HepG2 (cell line): ENCODE results near the gene NAA38. TPM values are rescaled to one million over a fixed set of nuclear protein-coding genes. Genes with fewer than 3 reads are reported as not detected.

Experiments used
- CCAR2 ChIP-seq: fragments of 200-400 bp; formaldehyde crosslinking; optimal IDR thresholded peaks from 2 replicates; pipeline ENCODE3; 2018; ENCODE audit warnings: low read depth, mild to moderate bottlenecking, low read length, moderate library complexity
- KLF6 ChIP-seq: IDR thresholded peaks from 2 replicates; pipeline ENCODE4 v1.8.0; 2016; ENCODE audit warnings: missing biosample characterization, missing genetic modification reagents
- MTA1 ChIP-seq: sonication (generic); formaldehyde crosslinking; IDR thresholded peaks from 2 replicates; pipeline ENCODE4 v1.4.0; 2020; ENCODE audit warnings: missing genetic modification reagents, mild to moderate bottlenecking, borderline replicate concordance
- NAIF1 ChIP-seq: sonication (generic); formaldehyde crosslinking; IDR thresholded peaks from 2 replicates; pipeline ENCODE4 v1.5.0; 2020; ENCODE audit warnings: mild to moderate bottlenecking, missing genetic modification reagents, borderline replicate concordance
- NFE2L1 ChIP-seq: sonication (generic); formaldehyde crosslinking; IDR thresholded peaks from 2 replicates; pipeline ENCODE4 v1.4.0; 2020; ENCODE audit warnings: missing genetic modification reagents, mild to moderate bottlenecking, borderline replicate concordance
- NFYB ChIP-seq: sonication (generic); formaldehyde crosslinking; IDR thresholded peaks from 2 replicates; pipeline ENCODE4 v1.4.0; 2020; ENCODE audit warnings: missing genetic modification reagents
- PHF5A ChIP-seq: IDR thresholded peaks from one replicate; pipeline ENCODE4 v1.6.1; 2018; ENCODE audit warnings: low read depth, missing genetic modification reagents; ENCODE audit not compliant: unreplicated experiment
- POGZ ChIP-seq: sonication (generic); formaldehyde crosslinking; IDR thresholded peaks from 2 replicates; pipeline ENCODE4 v1.4.0; 2020; ENCODE audit warnings: mild to moderate bottlenecking, missing genetic modification reagents
- SRSF4 ChIP-seq: fragments of 200-400 bp; formaldehyde crosslinking; IDR thresholded peaks from one replicate; pipeline ENCODE4 v1.6.1; 2018; ENCODE audit warnings: mild to moderate bottlenecking, low read depth, low read length, moderate library complexity; ENCODE audit not compliant: poor library complexity, severe bottlenecking
- STAT5B ChIP-seq: sonication (generic); formaldehyde crosslinking; IDR thresholded peaks from 2 replicates; pipeline ENCODE4 v1.4.0; 2020; ENCODE audit warnings: missing genetic modification reagents
- ZBTB3 ChIP-seq: sonication (generic); formaldehyde crosslinking; IDR thresholded peaks from 2 replicates; pipeline ENCODE4 v1.4.0; 2020; ENCODE audit warnings: low read depth, mild to moderate bottlenecking, moderate library complexity, missing genetic modification reagents, borderline replicate concordance
- ZNF484 ChIP-seq: sonication (generic); formaldehyde crosslinking; IDR thresholded peaks from 2 replicates; pipeline ENCODE4 v1.5.1; 2020; ENCODE audit warnings: mild to moderate bottlenecking, low read depth, missing genetic modification reagents, borderline replicate concordance
- ZNF563 ChIP-seq: sonication (generic); formaldehyde crosslinking; IDR thresholded peaks from 2 replicates; pipeline ENCODE4 v1.8.0; 2022; ENCODE audit warnings: mild to moderate bottlenecking, moderate library complexity, missing genetic modification reagents
- ZSCAN22 ChIP-seq: sonication (generic); formaldehyde crosslinking; IDR thresholded peaks from 2 replicates; pipeline ENCODE4 v1.4.0; 2020; ENCODE audit warnings: mild to moderate bottlenecking, missing genetic modification reagents
- polyA plus RNA-seq, 8 experiments: library from polyadenylated mRNA; depleted of rRNA in 3 of 8; stranded (reverse) in 7 of 8; unstranded in 1 of 8; fragments of >200 nt; fragmentation: Illumina TruSeq in 4 of 8; extraction: Trizol in 4 of 8; gene quantifications; 2 replicates each; pipeline versions ENCODE4 v1.2.1 to v1.2.3, GENCODE V29; 2011 to 2016; ENCODE audit warnings: low read depth in 4 of 8, missing spikeins in 1 of 8, mixed read lengths in 1 of 8; ENCODE audit not compliant: insufficient read depth in 1 of 8
- total RNA-seq, 5 experiments: library from RNA; depleted of rRNA; stranded (reverse); fragments of >200 nt; fragmentation: Illumina TruSeq; extraction: Trizol; gene quantifications; 2 replicates each; pipeline ENCODE4 v1.2.3, GENCODE V29; 2016; ENCODE audit warnings: low read depth in 1 of 5
- TF ChIP-seq, protein P1 (sequence below): sonication (generic); formaldehyde crosslinking; conservative IDR thresholded peaks from 2 replicates; pipeline ENCODE4 v1.4.0; 2020; ENCODE audit warnings: missing genetic modification reagents
- TF ChIP-seq, protein P2 (sequence below): sonication (generic); formaldehyde crosslinking; IDR thresholded peaks from 2 replicates; pipeline ENCODE4 v1.4.0; 2020; ENCODE audit warnings: mild to moderate bottlenecking, missing genetic modification reagents, borderline replicate concordance
- TF ChIP-seq, protein P3 (sequence below): sonication (generic); formaldehyde crosslinking; IDR thresholded peaks from 2 replicates; pipeline ENCODE4 v1.4.0; 2020; ENCODE audit warnings: missing genetic modification reagents, mild to moderate bottlenecking, borderline replicate concordance
- TF ChIP-seq, protein P4 (sequence below): sonication (generic); formaldehyde crosslinking; IDR thresholded peaks from 2 replicates; pipeline ENCODE4 v1.4.0; 2020; ENCODE audit warnings: missing genetic modification reagents
- TF ChIP-seq, protein P5 (sequence below): sonication (generic); formaldehyde crosslinking; IDR thresholded peaks from 2 replicates; pipeline ENCODE4 v1.8.1; 2023; ENCODE audit warnings: mild to moderate bottlenecking, inconsistent platforms, moderate library complexity, missing genetic modification reagents, borderline replicate concordance

The NAA38 gene
- total and polyA plus RNA-seq, 2 of the 13 experiments (the other 11 are each of a cell fraction or from before 2014, with no cell fraction given): 46.9 to 91.6 TPM

DNA sequence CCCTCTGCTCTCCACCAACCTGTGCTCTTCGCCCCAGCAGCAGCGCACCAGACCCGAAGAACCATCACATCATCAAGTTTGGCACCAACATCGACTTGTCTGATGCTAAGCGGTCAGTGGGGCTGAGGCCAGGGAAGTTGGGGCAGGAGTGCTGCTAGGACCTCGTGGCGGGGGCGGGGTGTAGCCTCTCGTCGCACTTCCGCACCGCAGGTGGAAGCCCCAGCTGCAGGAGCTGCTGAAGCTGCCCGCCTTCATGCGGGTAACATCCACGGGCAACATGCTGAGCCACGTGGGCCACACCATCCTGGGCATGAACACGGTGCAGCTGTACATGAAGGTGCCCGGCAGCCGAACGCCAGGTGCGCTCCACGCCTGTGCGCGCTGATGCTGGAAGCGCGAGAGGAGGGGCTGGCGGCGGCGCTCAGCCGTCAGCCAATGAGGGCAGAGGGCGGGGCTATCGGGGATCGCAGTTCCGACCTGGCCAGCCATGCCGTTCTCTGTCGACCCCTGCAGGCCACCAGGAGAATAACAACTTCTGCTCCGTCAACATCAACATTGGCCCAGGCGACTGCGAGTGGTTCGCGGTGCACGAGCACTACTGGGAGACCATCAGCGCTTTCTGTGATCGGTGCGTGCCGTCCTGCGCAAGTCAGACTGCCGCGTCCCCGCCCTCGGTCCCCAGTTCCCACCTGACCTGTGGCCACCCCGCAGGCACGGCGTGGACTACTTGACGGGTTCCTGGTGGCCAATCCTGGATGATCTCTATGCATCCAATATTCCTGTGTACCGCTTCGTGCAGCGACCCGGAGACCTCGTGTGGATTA, 5.7 kb downstream of the NAA38 start (continued):
- peak; percentile 92 for TF ChIP-seq POGZ (CRISPR knock-in tag)
- TF ChIP-seq CCAR2: no peak
- no peak for TF ChIP-seq NFE2L1 (CRISPR knock-in tag)
- TF ChIP-seq MTA1 (CRISPR knock-in tag): no peak
- TF ChIP-seq, protein P1, sequence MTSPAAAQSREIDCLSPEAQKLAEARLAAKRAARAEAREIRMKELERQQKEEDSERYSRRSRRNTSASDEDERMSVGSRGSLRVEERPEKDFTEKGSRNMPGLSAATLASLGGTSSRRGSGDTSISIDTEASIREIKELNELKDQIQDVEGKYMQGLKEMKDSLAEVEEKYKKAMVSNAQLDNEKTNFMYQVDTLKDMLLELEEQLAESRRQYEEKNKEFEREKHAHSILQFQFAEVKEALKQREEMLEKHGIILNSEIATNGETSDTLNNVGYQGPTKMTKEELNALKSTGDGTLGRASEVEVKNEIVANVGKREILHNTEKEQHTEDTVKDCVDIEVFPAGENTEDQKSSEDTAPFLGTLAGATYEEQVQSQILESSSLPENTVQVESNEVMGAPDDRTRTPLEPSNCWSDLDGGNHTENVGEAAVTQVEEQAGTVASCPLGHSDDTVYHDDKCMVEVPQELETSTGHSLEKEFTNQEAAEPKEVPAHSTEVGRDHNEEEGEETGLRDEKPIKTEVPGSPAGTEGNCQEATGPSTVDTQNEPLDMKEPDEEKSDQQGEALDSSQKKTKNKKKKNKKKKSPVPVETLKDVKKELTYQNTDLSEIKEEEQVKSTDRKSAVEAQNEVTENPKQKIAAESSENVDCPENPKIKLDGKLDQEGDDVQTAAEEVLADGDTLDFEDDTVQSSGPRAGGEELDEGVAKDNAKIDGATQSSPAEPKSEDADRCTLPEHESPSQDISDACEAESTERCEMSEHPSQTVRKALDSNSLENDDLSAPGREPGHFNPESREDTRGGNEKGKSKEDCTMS (CRISPR knock-in tag): no peak
- no peak for TF ChIP-seq KLF6 (CRISPR knock-in tag)
- no peak for TF ChIP-seq SRSF4
- TF ChIP-seq, protein P2, sequence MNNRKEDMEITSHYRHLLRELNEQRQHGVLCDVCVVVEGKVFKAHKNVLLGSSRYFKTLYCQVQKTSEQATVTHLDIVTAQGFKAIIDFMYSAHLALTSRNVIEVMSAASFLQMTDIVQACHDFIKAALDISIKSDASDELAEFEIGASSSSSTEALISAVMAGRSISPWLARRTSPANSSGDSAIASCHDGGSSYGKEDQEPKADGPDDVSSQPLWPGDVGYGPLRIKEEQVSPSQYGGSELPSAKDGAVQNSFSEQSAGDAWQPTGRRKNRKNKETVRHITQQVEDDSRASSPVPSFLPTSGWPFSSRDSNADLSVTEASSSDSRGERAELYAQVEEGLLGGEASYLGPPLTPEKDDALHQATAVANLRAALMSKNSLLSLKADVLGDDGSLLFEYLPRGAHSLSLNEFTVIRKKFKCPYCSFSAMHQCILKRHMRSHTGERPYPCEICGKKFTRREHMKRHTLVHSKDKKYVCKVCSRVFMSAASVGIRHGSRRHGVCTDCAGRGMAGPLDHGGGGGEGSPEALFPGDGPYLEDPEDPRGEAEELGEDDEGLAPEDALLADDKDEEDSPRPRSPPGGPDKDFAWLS (CRISPR knock-in tag): no peak
- TF ChIP-seq ZBTB3 (CRISPR knock-in tag): no peak
- peak; percentile 86 for TF ChIP-seq NFYB (CRISPR knock-in tag)
- no peak for TF ChIP-seq NAIF1 (CRISPR knock-in tag)
- TF ChIP-seq PHF5A (CRISPR knock-in tag): no peak
- no peak for TF ChIP-seq ZNF484 (CRISPR knock-in tag)
- TF ChIP-seq STAT5B (CRISPR knock-in tag): no peak
- TF ChIP-seq, protein P3, sequence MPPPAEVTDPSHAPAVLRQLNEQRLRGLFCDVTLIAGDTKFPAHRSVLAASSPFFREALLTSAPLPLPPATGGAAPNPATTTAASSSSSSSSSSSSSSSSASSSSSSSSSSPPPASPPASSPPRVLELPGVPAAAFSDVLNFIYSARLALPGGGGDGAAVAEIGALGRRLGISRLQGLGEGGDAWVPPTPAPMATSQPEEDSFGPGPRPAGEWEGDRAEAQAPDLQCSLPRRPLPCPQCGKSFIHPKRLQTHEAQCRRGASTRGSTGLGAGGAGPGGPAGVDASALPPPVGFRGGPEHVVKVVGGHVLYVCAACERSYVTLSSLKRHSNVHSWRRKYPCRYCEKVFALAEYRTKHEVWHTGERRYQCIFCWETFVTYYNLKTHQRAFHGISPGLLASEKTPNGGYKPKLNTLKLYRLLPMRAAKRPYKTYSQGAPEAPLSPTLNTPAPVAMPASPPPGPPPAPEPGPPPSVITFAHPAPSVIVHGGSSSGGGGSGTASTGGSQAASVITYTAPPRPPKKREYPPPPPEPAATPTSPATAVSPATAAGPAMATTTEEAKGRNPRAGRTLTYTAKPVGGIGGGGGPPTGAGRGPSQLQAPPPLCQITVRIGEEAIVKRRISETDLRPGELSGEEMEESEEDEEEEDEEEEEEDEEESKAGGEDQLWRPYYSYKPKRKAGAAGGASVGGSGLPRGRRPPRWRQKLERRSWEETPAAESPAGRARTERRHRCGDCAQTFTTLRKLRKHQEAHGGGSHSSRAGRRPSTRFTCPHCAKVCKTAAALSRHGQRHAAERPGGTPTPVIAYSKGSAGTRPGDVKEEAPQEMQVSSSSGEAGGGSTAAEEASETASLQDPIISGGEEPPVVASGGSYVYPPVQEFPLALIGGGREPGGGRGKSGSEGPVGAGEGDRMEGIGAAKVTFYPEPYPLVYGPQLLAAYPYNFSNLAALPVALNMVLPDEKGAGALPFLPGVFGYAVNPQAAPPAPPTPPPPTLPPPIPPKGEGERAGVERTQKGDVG (CRISPR knock-in tag): peak; percentile 74; the same call in 1 of the 2 replicates
- TF ChIP-seq, protein P4, sequence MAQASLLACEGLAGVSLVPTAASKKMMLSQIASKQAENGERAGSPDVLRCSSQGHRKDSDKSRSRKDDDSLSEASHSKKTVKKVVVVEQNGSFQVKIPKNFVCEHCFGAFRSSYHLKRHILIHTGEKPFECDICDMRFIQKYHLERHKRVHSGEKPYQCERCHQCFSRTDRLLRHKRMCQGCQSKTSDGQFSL: no peak
- TF ChIP-seq ZSCAN22 (CRISPR knock-in tag): no peak
- no peak for TF ChIP-seq ZNF563 (CRISPR knock-in tag)
- TF ChIP-seq, protein P5, sequence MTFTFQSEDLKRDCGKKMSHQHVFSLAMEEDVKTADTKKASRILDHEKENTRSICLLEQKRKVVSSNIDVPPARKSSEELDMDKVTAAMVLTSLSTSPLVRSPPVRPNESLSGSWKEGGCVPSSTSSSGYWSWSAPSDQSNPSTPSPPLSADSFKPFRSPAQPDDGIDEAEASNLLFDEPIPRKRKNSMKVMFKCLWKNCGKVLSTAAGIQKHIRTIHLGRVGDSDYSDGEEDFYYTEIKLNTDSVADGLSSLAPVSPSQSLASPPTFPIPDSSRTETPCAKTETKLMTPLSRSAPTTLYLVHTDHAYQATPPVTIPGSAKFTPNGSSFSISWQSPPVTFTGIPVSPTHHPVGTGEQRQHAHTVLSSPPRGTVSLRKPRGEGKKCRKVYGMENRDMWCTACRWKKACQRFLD (CRISPR knock-in tag): no peak; the same call in 1 of the 2 replicates
